ENCODE data around the gene PRKCE. TPM values are rescaled to one million over a fixed set of nuclear protein-coding genes. Genes with fewer than 3 reads are reported as not detected.

PRKCE gene
- total and polyA plus RNA-seq, 2 of the 8 experiments (the other 6 are each of a cell fraction or from before 2014, with no cell fraction given) = 0.54 to 2.1 TPM

DNA sequence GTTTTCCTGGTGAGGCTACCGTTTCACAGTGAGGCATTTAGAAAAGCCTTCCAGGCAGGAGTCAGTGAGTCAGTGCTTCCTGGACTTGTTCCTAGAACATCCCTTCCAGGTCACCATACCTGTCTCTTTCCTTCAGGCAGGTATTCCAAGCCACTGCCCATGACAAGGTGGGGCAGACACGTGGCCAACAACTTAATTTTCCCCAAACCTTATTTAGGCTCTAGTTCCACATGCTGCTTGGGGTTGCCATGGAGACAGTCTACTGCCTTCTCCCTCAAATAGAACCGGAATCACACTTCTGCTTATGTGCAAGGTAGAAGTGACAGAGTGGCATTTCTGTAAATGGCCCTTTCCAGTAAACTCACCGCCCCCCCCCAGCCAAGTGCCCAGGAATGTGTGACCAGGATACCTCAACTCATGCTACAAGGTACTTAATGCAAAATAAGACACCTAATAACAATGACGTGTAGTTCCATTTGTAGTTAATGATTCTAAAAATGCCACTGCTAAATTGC lies 258.3 kb downstream of the PRKCE start (continued):
- TF ChIP-seq, protein P1, sequence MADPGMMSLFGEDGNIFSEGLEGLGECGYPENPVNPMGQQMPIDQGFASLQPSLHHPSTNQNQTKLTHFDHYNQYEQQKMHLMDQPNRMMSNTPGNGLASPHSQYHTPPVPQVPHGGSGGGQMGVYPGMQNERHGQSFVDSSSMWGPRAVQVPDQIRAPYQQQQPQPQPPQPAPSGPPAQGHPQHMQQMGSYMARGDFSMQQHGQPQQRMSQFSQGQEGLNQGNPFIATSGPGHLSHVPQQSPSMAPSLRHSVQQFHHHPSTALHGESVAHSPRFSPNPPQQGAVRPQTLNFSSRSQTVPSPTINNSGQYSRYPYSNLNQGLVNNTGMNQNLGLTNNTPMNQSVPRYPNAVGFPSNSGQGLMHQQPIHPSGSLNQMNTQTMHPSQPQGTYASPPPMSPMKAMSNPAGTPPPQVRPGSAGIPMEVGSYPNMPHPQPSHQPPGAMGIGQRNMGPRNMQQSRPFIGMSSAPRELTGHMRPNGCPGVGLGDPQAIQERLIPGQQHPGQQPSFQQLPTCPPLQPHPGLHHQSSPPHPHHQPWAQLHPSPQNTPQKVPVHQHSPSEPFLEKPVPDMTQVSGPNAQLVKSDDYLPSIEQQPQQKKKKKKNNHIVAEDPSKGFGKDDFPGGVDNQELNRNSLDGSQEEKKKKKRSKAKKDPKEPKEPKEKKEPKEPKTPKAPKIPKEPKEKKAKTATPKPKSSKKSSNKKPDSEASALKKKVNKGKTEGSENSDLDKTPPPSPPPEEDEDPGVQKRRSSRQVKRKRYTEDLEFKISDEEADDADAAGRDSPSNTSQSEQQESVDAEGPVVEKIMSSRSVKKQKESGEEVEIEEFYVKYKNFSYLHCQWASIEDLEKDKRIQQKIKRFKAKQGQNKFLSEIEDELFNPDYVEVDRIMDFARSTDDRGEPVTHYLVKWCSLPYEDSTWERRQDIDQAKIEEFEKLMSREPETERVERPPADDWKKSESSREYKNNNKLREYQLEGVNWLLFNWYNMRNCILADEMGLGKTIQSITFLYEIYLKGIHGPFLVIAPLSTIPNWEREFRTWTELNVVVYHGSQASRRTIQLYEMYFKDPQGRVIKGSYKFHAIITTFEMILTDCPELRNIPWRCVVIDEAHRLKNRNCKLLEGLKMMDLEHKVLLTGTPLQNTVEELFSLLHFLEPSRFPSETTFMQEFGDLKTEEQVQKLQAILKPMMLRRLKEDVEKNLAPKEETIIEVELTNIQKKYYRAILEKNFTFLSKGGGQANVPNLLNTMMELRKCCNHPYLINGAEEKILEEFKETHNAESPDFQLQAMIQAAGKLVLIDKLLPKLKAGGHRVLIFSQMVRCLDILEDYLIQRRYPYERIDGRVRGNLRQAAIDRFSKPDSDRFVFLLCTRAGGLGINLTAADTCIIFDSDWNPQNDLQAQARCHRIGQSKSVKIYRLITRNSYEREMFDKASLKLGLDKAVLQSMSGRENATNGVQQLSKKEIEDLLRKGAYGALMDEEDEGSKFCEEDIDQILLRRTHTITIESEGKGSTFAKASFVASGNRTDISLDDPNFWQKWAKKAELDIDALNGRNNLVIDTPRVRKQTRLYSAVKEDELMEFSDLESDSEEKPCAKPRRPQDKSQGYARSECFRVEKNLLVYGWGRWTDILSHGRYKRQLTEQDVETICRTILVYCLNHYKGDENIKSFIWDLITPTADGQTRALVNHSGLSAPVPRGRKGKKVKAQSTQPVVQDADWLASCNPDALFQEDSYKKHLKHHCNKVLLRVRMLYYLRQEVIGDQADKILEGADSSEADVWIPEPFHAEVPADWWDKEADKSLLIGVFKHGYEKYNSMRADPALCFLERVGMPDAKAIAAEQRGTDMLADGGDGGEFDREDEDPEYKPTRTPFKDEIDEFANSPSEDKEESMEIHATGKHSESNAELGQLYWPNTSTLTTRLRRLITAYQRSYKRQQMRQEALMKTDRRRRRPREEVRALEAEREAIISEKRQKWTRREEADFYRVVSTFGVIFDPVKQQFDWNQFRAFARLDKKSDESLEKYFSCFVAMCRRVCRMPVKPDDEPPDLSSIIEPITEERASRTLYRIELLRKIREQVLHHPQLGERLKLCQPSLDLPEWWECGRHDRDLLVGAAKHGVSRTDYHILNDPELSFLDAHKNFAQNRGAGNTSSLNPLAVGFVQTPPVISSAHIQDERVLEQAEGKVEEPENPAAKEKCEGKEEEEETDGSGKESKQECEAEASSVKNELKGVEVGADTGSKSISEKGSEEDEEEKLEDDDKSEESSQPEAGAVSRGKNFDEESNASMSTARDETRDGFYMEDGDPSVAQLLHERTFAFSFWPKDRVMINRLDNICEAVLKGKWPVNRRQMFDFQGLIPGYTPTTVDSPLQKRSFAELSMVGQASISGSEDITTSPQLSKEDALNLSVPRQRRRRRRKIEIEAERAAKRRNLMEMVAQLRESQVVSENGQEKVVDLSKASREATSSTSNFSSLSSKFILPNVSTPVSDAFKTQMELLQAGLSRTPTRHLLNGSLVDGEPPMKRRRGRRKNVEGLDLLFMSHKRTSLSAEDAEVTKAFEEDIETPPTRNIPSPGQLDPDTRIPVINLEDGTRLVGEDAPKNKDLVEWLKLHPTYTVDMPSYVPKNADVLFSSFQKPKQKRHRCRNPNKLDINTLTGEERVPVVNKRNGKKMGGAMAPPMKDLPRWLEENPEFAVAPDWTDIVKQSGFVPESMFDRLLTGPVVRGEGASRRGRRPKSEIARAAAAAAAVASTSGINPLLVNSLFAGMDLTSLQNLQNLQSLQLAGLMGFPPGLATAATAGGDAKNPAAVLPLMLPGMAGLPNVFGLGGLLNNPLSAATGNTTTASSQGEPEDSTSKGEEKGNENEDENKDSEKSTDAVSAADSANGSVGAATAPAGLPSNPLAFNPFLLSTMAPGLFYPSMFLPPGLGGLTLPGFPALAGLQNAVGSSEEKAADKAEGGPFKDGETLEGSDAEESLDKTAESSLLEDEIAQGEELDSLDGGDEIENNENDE (IDR thresholded peaks at IDR 0.05; ENCODE audit: insufficient replicate concordance, low read length) = no peak
- TF ChIP-seq BCL11A (IDR thresholded peaks at IDR 0.05; ENCODE audit: low read depth in 2 of 2, low read length in 2 of 2) (no peak), KDM1A (IDR thresholded peaks at IDR 0.05; ENCODE audit: borderline replicate concordance, low read length) (no peak), TCF12 (IDR thresholded peaks at IDR 0.05; ENCODE audit: low read depth, low read length) (no peak), CEBPB (IDR thresholded peaks at IDR 0.05; ENCODE audit: low read depth, low read length) (no peak), TAF7 (optimal IDR thresholded peaks at IDR 0.05; ENCODE audit: borderline replicate concordance, low read depth, low read length) (no peak), PHF8 (conservative IDR thresholded peaks at IDR 0.05; ENCODE audit: low read depth, low read length) (no peak), TBP (IDR thresholded peaks at IDR 0.05; ENCODE audit: low read depth, low read length) (no peak)
